Measurements from ENCODE around the gene KRTAP9-1. TPM values are rescaled to one million over a fixed set of nuclear protein-coding genes. Genes with fewer than 3 reads are reported as not detected.

KRTAP9-1 gene
- polyA plus RNA-seq, 1 donor from 2014 or later: not detected

DNA sequence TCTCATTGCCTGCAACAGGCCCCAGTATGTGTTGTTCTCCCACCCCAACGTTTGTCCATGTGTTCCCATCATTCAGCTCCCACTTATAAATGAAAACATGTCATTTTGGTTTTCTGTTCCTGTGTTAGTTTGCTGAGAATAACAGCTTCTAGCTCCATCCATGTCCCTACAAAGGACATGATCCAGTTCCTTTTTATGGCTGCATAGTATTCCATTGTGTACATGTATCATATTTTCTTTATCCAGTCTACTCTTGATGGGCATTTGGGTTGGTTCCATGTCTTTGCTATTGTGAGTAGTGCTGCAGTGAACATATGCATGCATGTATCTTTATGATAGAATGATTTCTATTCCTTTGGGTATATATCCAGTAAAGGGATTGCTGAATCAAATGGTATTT, 26.0 kb downstream of the KRTAP9-1 start:
- no peak overlapping the region for H3K4me3 ChIP-seq (ENCODE audit: low read length)
- no peak overlapping the region for H3K27ac ChIP-seq (ENCODE audit: low read length)
- no peaks in the 10 kb centered on the region for H3K27me3 ChIP-seq (ENCODE audit: insufficient read depth, low read depth, low read length)
- no peak overlapping the region for H2AFZ ChIP-seq (ENCODE audit: low read depth, low read length)
- no peaks in the 10 kb centered on the region for H3K9me2 ChIP-seq (ENCODE audit: insufficient read depth, low read length)
- H3F3A ChIP-seq (ENCODE audit: insufficient read depth, low read length, poor library complexity, severe bottlenecking): no peaks in the 10 kb centered on the region
- H3K9ac ChIP-seq (ENCODE audit: low read length): no peak overlapping the region
- H3K9me3 ChIP-seq (ENCODE audit: low read length): no peaks in the 10 kb centered on the region
- no peak for TF ChIP-seq EZH2 (IDR thresholded peaks at IDR 0.05; ENCODE audit: borderline replicate concordance, insufficient read depth, low read length, poor library complexity, severe bottlenecking)
- TF ChIP-seq REST (IDR thresholded peaks at IDR 0.05; ENCODE audit: borderline replicate concordance): no peak
- TF ChIP-seq POLR2AphosphoS5 (IDR thresholded peaks at IDR 0.05): no peak
- TF ChIP-seq EP300 (conservative IDR thresholded peaks at IDR 0.05; ENCODE audit: poor library complexity, severe bottlenecking): no peak
- TF ChIP-seq, protein P1, sequence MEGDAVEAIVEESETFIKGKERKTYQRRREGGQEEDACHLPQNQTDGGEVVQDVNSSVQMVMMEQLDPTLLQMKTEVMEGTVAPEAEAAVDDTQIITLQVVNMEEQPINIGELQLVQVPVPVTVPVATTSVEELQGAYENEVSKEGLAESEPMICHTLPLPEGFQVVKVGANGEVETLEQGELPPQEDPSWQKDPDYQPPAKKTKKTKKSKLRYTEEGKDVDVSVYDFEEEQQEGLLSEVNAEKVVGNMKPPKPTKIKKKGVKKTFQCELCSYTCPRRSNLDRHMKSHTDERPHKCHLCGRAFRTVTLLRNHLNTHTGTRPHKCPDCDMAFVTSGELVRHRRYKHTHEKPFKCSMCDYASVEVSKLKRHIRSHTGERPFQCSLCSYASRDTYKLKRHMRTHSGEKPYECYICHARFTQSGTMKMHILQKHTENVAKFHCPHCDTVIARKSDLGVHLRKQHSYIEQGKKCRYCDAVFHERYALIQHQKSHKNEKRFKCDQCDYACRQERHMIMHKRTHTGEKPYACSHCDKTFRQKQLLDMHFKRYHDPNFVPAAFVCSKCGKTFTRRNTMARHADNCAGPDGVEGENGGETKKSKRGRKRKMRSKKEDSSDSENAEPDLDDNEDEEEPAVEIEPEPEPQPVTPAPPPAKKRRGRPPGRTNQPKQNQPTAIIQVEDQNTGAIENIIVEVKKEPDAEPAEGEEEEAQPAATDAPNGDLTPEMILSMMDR (IDR thresholded peaks at IDR 0.05; ENCODE audit: poor library complexity, severe bottlenecking): no peak
- TF ChIP-seq MXI1 (conservative IDR thresholded peaks at IDR 0.05; ENCODE audit: poor library complexity, severe bottlenecking): no peak
- TF ChIP-seq TAF1 (IDR thresholded peaks at IDR 0.05; ENCODE audit: low read depth): no peak
- no peak for TF ChIP-seq RAD21 (conservative IDR thresholded peaks at IDR 0.05)
- no peak for TF ChIP-seq SMC3 (conservative IDR thresholded peaks at IDR 0.05; ENCODE audit: poor library complexity)
- no peaks in the 10 kb centered on the region for H3K36me3 ChIP-seq (ENCODE audit: insufficient read depth, low read length)
- no peak overlapping the region for H3K4me2 ChIP-seq (ENCODE audit: low read length)
- no peaks in the 10 kb centered on the region for H4K20me1 ChIP-seq (ENCODE audit: insufficient read depth)
- H3K79me2 ChIP-seq (replicated peaks; ENCODE audit: insufficient read depth, low read length): no peaks in the 10 kb centered on the region

DNA sequence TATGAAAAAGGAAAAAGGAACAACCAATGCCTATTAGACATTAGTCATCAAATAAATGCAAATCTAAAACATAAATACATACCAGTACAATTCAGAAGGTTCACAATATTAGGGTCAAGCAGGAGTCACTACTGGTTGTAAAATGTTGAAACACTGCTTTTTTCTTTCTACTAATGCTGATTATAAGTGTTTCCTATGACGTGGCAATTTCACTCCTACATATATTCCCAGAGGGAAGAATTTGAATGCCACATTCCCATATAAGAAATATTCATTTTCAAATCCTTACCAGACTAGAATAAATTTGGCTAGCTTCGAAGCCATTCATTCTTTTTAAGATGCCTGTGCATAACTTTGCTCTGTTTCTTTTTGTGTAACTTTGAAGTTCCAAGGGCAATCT, 34.1 kb downstream of the KRTAP9-1 start:
- H3K4me2 ChIP-seq (ENCODE audit: low read length): no peak overlapping the region
- H4K20me1 ChIP-seq (ENCODE audit: insufficient read depth): no peaks in the 10 kb centered on the region
- H3K9me2 ChIP-seq (ENCODE audit: insufficient read depth, low read length): no peaks in the 10 kb centered on the region
- no peak overlapping the region for H3K9ac ChIP-seq (ENCODE audit: low read length)
- no peak overlapping the region for H2AFZ ChIP-seq (ENCODE audit: low read depth, low read length)
- no peaks in the 10 kb centered on the region for H3K9me3 ChIP-seq (ENCODE audit: low read length)
- no peaks in the 10 kb centered on the region for H3K79me2 ChIP-seq (replicated peaks; ENCODE audit: insufficient read depth, low read length)
- no peak overlapping the region for H3K4me3 ChIP-seq (ENCODE audit: low read length)
- no peaks in the 10 kb centered on the region for H3K36me3 ChIP-seq (ENCODE audit: insufficient read depth, low read length)
- TF ChIP-seq EZH2 (IDR thresholded peaks at IDR 0.05; ENCODE audit: borderline replicate concordance, insufficient read depth, low read length, poor library complexity, severe bottlenecking) (no peak), EP300 (conservative IDR thresholded peaks at IDR 0.05; ENCODE audit: poor library complexity, severe bottlenecking) (no peak), TAF1 (IDR thresholded peaks at IDR 0.05; ENCODE audit: low read depth) (no peak)
- H3F3A ChIP-seq (ENCODE audit: insufficient read depth, low read length, poor library complexity, severe bottlenecking): no peaks in the 10 kb centered on the region
- no peak overlapping the region for H3K27ac ChIP-seq (ENCODE audit: low read length)
- H3K27me3 ChIP-seq (ENCODE audit: insufficient read depth, low read depth, low read length): no peaks in the 10 kb centered on the region

- H3K36me3 ChIP-seq (ENCODE audit: insufficient read depth, low read length): no peaks in the 10 kb centered on the region
These were observed 36.4 kb downstream of the KRTAP9-1 start for GRCh38 chr17:41226051-41226450.

More at GRCh38 chr17:41226051-41226450, 36.4 kb downstream of the KRTAP9-1 start:
- Histone ChIP-seq H2AFZ (ENCODE audit: low read depth, low read length) (no peak overlapping the region), H3K4me3 (ENCODE audit: low read length) (no peak overlapping the region), H3K27me3 (ENCODE audit: insufficient read depth, low read depth, low read length) (no peaks in the 10 kb centered on the region), H3F3A (ENCODE audit: insufficient read depth, low read length, poor library complexity, severe bottlenecking) (no peaks in the 10 kb centered on the region), H3K27ac (ENCODE audit: low read length) (no peak overlapping the region), H3K79me2 (replicated peaks; ENCODE audit: insufficient read depth, low read length) (no peaks in the 10 kb centered on the region), H4K20me1 (ENCODE audit: insufficient read depth) (no peaks in the 10 kb centered on the region), H3K9ac (ENCODE audit: low read length) (no peak overlapping the region), H3K9me3 (ENCODE audit: low read length) (no peaks in the 10 kb centered on the region), H3K4me2 (ENCODE audit: low read length) (no peak overlapping the region), H3K9me2 (ENCODE audit: insufficient read depth, low read length) (no peaks in the 10 kb centered on the region)
- TF ChIP-seq POLR2AphosphoS5 (IDR thresholded peaks at IDR 0.05) (no peak), RAD21 (conservative IDR thresholded peaks at IDR 0.05) (no peak), MXI1 (conservative IDR thresholded peaks at IDR 0.05; ENCODE audit: poor library complexity, severe bottlenecking) (no peak), TAF1 (IDR thresholded peaks at IDR 0.05; ENCODE audit: low read depth) (no peak), EP300 (conservative IDR thresholded peaks at IDR 0.05; ENCODE audit: poor library complexity, severe bottlenecking) (no peak), SMC3 (conservative IDR thresholded peaks at IDR 0.05; ENCODE audit: poor library complexity) (no peak), EZH2 (IDR thresholded peaks at IDR 0.05; ENCODE audit: borderline replicate concordance, insufficient read depth, low read length, poor library complexity, severe bottlenecking) (no peak), REST (IDR thresholded peaks at IDR 0.05; ENCODE audit: borderline replicate concordance) (no peak)
- TF ChIP-seq, protein P1 (IDR thresholded peaks at IDR 0.05; ENCODE audit: poor library complexity, severe bottlenecking): no peak
